ENCODE results near the gene GIMAP6.
"Not testable (repeated sequence)": the region's sequence is repeated elsewhere in the genome, so short reads cannot be mapped to it uniquely, and the experiment has no call there.

The GIMAP6 gene

GRCh38 chr7:150631866-150632864 is at the start of gene GIMAP6:
TSS of gene GIMAP6 (minus strand) at chr7:150632385. CDS start at chr7:150630142, 2,243 bp downstream.
- FAIRE-seq (peak; percentile 71), DNase-seq (ENCODE audit: insufficient read length, low spot score) (no peak)

- not testable (repeated sequence) for FAIRE-seq; DNase-seq (ENCODE audit: insufficient read length, low spot score)
These were observed 48.2 kb upstream of the GIMAP6 start for GRCh38 chr7:150680364-150680763.

GRCh38 chr7:150678601-150679000 is 46.4 kb upstream of the GIMAP6 start:
- not testable (repeated sequence) for DNase-seq (ENCODE audit: insufficient read length, low spot score); FAIRE-seq

GRCh38 chr7:150676854-150677253 is 44.7 kb upstream of the GIMAP6 start:
- not testable (repeated sequence) for DNase-seq (ENCODE audit: insufficient read length, low spot score); FAIRE-seq

- not testable (repeated sequence) for FAIRE-seq
These were observed 44.1 kb upstream of the GIMAP6 start for GRCh38 chr7:150676276-150676675.

GRCh38 chr7:150675714-150676113 is 43.5 kb upstream of the GIMAP6 start:
- DNase-seq (ENCODE audit: insufficient read length, low spot score) (no peak), FAIRE-seq (no peak)

More at GRCh38 chr7:150676276-150676675, 44.1 kb upstream of the GIMAP6 start:
- DNase-seq (ENCODE audit: insufficient read length, low spot score), result not testable (repeated sequence)

- DNase-seq (ENCODE audit: insufficient read length, low spot score), result not testable (repeated sequence)
These were observed 39.8 kb upstream of the GIMAP6 start for GRCh38 chr7:150671798-150672585.

GRCh38 chr7:150668977-150669376 is 36.8 kb upstream of the GIMAP6 start:
- FAIRE-seq, result no peak
- DNase-seq (ENCODE audit: insufficient read length, low spot score), result no peak

More at GRCh38 chr7:150671798-150672585, 39.8 kb upstream of the GIMAP6 start:
- FAIRE-seq, result not testable (repeated sequence)

GRCh38 chr7:150668472-150668911 is 36.3 kb upstream of the GIMAP6 start:
- DNase-seq (ENCODE audit: insufficient read length, low spot score) (no peak), FAIRE-seq (no peak)

GRCh38 chr7:150666412-150666811 is 34.2 kb upstream of the GIMAP6 start:
- FAIRE-seq (no peak), DNase-seq (ENCODE audit: insufficient read length, low spot score) (no peak)

- DNase-seq (ENCODE audit: insufficient read length, low spot score) (no peak), FAIRE-seq (no peak)
These were observed 33.7 kb upstream of the GIMAP6 start for GRCh38 chr7:150665896-150666295.

- DNase-seq (ENCODE audit: insufficient read length, low spot score) (no peak), FAIRE-seq (no peak)
These were observed 33.0 kb upstream of the GIMAP6 start for GRCh38 chr7:150665089-150665748.

- no peak for DNase-seq (ENCODE audit: insufficient read length, low spot score)
- FAIRE-seq, result no peak
These were observed 31.8 kb upstream of the GIMAP6 start for GRCh38 chr7:150663802-150664494.

GRCh38 chr7:150662821-150663220 is 30.6 kb upstream of the GIMAP6 start:
- DNase-seq (ENCODE audit: insufficient read length, low spot score); FAIRE-seq: not testable (repeated sequence)

- no peak for DNase-seq (ENCODE audit: insufficient read length, low spot score)
- no peak for FAIRE-seq
These were observed 28.9 kb upstream of the GIMAP6 start for GRCh38 chr7:150660939-150661613.

- FAIRE-seq (no peak), DNase-seq (ENCODE audit: insufficient read length, low spot score) (no peak)
These were observed 25.3 kb upstream of the GIMAP6 start for GRCh38 chr7:150657526-150657925.

- no peak for DNase-seq (ENCODE audit: insufficient read length, low spot score)
- FAIRE-seq, result no peak
These were observed 23.9 kb upstream of the GIMAP6 start for GRCh38 chr7:150656047-150656446.

- DNase-seq (ENCODE audit: insufficient read length, low spot score), result no peak
- FAIRE-seq, result no peak
These were observed 22.5 kb upstream of the GIMAP6 start for GRCh38 chr7:150654692-150655091.

GRCh38 chr7:150649080-150649385 is 16.8 kb upstream of the GIMAP6 start:
- FAIRE-seq, result no peak
- DNase-seq (ENCODE audit: insufficient read length, low spot score), result no peak

All from HTR-8/SVneo (cell line).